Measurements from ENCODE around the gene MDFI.

The MDFI gene

DNA sequence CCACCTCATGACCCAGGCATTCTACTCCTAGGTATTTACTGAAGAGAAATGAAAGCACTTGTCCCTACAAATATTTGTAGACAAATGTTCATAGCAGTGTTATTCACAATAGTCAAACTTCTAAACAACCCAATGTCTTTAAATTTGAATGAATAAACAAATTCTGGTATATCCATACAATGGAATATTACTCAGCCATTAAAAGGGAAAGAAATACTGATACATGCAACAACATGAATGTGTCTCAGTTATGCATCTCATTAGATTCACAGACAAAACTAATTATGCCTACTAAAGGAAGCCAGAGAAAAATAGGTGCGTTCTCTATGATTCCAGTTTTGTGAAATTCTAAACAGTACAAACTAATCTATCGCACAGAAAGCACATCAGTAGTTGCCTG lies 30.7 kb downstream of the MDFI start:
- in situ Hi-C loops (cut with MboI; ENCODE audit: low sequenced_read_pairs) = no loop called here

DNA sequence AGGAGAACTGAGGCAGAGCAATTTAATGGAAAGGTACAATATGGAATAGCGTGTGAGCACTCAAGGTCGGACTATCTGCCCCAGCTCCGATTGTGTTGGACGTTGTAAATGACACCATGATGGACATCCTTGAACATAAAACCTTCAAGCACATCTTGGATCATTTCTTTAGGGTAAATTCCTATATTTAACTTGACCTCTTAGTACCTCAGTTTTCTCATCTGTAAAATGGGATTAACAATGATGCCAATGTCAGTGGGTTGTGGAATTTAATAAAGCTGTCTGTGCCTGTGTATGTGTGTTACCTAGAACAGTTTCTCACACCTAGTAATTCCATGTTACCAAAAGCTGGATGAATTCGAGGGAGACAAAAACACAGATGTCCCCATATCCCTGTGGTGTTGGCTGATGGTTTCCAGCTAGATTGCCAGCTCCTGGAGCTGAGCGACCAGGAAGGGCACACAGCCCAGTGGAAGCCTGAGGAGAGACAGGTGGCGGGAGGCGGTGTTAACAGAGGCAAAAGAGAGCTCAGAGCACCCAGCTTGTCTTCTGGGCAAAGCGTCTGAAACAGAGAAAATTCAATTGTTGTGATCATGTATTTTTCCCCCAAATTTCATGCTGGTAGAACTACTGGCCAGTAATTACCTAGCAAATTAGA lies 32.6 kb downstream of the MDFI start:
- in situ Hi-C loops (cut with MboI; ENCODE audit: low sequenced_read_pairs) = no loop called here

DNA sequence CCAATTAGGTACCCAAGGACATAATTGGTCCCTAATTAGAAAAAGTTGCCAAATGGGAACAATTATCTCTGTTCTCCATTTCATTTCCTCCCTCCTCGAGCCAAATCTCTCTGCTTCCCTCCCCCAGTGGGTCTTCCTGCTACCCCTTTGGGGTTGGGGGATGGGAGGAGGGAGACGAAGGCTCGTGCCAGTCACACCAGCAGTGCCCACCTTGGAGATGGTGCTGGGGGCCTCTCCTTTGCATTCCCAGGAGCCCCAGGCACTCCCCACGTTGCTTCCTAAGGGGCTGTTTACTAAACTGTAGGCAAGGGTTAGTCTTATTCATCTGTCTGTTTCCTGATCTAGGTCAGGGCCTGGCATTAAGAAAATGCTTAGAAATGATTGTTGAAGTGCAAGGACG lies 33.1 kb downstream of the MDFI start:
- in situ Hi-C loops (cut with MboI; ENCODE audit: low sequenced_read_pairs) = no loop called here

DNA sequence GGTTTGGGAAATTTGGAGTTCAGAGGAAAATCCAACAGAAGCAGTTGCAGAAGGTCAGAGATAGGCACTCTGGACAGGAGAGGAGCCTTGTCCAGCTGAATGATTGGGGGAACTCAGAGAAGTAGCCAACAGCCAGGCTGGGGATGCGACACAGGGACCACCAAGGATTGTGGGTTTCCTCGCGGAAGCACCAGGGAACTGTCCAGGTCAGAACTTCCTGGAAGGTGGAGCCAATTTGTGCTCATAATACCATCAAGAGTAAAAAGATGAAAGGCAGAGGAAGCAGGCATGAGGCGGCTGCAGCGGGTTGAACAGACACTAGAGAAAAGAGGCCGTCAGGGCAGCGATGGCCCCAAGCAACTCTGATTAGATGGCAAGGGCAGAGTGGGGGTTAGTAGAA lies 33.7 kb downstream of the MDFI start:
- in situ Hi-C loops (cut with MboI; ENCODE audit: low sequenced_read_pairs) = no loop called here

DNA sequence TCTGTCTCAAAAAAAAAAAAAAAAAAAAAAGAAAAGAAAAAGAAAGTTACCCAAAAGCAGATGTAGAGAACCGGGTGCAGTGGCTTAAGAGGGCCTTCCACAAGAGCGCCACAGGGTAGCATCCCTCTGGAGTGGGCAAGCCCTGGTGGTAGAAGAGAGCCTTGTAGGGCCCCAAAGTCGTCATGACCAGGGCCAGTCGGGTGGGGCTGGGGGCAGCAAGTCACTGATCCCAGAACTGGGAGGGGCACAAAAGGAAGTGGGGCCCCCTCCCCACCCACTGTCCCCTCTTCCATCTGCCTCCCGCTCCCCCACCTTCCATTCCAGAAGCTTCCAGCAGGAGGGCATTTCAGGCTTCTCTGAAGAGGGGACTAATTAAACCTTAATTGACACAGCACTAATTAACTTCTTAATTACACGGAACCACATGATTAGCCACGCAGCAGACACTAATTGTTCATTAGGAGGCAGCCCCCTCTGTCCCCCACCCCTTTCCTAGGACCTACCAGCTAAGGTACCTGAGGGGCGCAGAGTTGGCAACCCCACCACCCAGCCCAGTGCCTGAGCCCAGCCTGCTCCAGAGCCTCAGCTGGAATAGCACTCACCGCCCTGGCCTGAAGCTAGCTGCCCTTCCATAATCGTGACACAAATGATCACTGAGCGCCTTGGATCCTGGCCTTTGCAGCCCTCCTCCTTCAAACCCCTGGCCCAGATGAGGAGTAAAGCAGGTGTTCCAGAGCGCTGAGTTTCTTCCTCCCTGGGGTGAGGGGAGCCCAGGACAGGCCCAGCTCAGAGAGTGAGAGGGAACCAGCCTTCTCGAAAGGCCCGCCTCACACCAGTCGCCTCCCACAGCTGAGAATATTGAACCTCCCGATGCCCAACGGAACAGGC lies 34.8 kb downstream of the MDFI start:
- in situ Hi-C loops (cut with MboI; ENCODE audit: low sequenced_read_pairs) = no loop called here

DNA sequence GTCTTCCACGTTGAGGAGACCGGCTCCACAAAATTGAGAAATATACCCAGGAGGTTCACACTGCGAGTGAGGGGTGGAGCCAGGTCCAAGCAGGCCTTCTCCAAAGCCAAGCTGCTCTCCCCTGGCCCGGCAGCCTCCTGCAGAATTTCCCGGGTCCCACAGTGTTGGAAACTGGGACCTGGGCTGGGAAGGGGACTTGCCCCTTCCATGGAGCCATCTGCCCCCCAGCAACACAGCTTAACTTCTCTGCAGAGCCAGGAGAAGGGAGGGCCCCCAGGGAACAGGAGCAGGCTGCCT lies 35.4 kb downstream of the MDFI start:
- in situ Hi-C loops (cut with MboI; ENCODE audit: low sequenced_read_pairs) = no loop called here

DNA sequence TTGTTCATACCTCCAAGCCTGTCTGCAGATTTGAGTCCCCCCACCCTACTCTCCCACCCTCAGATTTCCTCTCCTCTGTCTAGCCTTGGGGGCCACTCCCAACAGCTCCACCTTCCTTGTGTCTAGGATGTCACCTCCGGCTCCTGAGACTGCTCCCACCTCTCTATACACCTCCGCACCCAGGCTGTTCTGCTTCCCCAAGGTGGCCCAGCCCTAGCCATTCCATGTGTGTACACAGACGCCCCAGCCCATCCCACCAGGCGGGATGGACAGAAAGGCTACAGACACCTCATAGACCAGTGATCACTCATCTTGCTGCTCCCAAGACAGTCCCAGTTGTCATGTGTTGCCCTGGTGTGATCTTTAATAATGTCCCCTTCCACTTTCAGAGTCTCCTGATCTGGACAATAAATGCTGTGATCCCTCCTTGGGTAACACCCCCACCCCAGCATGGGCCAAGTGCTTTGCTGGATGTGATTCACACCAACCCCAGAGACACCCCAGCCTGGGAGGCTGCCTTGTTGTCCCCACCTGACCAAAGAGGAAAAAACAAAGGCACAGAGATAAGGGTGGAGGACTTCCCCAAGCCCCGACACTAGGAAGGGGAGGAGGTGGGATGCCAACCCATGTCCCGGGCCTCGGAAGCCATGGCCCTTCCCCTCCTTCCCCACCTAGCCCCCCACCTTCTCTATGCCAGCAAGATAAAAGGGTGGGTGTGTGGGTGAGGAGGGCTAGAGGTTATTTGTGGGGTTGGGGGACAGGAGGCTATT lies 36.1 kb downstream of the MDFI start:
- in situ Hi-C loops (cut with MboI; ENCODE audit: low sequenced_read_pairs) = no loop called here

DNA sequence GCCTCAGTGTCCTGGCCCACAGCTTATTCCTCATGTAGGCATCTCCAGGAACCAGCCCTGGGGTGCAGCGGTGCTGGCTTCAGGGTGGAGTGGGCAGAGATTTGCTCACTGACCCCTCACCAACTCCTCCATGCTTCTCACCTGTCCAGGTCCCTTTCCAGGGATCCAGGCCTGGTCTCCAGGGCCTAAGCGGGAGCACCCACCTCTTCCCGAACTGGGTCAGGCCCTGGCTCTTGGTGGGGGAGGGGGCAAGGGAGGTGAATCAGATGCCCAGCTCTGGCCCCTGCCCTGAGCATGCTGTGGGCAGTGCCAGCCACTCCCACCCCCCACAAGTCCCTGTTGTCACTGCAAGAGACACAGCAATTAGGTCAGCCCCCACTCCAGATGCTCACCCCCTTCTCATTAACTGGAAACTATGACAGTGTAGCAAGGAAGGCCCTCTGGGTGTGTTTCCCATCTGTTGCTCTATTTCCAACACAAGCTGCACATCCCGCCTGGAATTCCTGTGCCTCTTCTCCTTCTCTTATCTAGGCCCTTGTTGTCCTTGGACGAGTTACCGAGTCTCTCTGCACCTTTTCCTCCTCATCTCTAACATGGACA lies 37.0 kb downstream of the MDFI start:
- in situ Hi-C loops (cut with MboI; ENCODE audit: low sequenced_read_pairs) = no loop called here

DNA sequence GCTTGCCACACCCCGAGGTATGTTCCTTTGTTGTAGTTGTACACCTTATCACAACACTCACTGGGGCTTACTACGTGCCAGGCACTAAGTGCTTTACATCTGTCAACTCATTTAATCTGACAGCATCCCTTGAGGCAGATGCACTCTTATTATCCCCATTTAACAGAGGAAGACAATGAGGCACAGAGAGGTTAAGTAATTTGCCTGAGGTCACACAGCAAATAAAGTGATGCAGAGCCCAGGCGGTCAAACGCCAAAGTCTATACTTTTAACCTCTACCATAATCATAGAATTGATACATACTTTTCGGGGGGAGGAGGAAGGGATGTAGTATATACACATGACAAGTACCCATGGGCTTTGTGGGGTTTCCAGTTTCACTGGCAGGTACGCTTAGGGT lies 37.7 kb downstream of the MDFI start:
- in situ Hi-C loops (cut with MboI; ENCODE audit: low sequenced_read_pairs) = no loop called here

DNA sequence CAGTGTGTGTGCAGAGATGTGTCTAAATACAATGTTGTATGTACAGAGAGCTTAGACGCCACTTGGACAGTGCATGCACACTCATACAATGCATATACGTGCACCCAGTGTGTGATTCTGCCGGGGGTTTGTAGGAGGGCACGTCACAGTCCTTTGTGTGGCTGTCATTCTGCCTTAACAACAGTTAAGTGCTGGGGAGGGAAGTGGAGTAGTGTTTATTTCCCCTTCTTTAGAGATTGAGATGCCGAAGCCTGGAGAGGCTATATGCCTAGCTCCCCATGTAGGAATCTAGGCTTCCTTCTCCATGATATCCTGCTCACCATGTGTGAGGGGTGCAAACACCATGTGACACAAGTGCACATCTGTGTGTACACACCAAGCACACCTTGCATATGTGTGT lies 38.2 kb downstream of the MDFI start:
- in situ Hi-C loops (cut with MboI; ENCODE audit: low sequenced_read_pairs) = no loop called here

DNA sequence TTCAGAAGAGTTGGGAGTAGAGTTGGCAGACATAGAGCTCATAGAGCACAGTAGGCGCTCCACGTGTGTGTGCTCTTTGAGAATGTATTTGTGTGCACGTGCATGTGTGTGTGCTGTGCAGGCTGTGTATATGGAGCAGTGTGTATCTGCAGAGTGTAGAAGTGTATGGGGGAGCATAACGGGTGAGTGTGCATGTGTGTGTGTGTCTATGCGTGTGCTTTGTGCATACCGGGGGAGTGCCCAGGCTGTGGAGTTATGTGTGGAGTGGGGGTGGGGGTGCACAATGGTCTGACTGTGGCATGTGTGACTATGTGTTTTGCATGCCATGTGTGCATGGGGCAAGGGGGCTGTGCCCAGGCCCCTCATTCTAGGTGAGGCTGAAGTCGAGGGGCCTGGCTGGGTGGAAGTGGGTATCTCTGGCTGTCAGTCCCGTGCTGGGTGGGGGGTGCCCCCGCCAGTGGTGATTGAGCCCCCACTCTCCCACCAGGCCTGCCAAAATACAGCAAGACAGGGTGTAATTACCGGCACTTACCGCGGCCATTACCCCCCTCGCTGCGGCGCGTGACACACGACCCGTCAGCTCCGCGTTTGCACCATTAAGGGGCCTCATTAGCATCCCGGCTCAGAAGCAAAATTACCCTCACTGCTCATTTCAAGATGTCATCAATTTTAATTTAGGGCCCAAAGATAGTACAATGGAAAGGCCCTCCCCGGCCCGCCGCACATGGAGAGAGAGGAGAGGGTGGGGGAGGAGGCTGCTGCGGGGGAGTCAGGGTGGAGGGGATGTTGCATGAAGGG lies 39.1 kb downstream of the MDFI start:
- in situ Hi-C loops (cut with MboI; ENCODE audit: low sequenced_read_pairs) = no loop called here

DNA sequence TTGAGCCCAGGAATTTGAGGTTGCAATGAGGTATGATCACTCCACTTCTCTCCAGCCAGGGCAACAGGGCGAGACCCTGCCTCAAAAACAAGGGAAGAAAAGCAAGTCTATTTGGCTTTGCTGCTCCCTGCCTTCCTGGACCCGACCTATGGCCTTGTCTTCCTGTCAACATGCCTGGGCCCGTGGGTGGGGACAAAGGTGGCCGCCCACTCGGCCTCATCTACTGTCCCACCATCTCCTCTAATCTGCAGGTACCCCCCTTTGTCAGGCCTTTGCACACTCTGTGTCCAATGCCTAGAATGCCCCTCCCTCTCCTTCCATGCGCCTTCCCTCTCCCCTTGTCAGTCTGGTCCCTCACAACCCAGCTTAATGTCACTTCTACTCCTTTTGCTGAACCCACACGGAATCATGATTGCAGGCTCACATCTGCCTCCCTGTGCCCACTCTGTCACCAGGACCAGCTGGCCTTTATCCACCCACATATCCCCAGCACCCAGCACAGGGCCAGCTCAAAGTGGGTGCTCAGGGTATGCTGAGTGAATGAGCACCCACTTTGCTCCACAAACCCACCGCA lies 40.3 kb downstream of the MDFI start:
- in situ Hi-C loops (cut with MboI; ENCODE audit: low sequenced_read_pairs) = no loop called here

DNA sequence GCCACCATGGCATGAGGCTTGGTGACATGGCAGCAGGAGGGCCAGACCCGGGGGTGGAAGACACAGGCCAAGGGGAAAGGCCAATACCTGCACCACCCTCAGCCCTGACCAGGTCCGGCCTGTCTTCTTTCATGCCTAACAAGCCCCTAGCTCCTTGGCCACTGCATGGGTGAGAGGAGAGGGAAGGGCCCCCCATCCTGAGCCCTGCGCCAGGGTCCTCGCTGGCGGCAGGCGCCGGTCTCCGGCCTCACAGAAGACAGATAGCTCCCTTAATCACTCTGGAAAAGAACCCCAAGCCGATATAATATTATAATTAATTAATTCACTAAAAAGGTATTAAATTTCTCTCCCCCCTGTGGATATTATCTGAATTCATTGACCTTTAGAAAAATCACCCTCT lies 41.4 kb downstream of the MDFI start:
- in situ Hi-C loops (cut with MboI; ENCODE audit: low sequenced_read_pairs) = loop anchor here (10.0 kb wide), 1 partner anchor 315 kb away; no protein-coding TSS in a partner anchor

DNA sequence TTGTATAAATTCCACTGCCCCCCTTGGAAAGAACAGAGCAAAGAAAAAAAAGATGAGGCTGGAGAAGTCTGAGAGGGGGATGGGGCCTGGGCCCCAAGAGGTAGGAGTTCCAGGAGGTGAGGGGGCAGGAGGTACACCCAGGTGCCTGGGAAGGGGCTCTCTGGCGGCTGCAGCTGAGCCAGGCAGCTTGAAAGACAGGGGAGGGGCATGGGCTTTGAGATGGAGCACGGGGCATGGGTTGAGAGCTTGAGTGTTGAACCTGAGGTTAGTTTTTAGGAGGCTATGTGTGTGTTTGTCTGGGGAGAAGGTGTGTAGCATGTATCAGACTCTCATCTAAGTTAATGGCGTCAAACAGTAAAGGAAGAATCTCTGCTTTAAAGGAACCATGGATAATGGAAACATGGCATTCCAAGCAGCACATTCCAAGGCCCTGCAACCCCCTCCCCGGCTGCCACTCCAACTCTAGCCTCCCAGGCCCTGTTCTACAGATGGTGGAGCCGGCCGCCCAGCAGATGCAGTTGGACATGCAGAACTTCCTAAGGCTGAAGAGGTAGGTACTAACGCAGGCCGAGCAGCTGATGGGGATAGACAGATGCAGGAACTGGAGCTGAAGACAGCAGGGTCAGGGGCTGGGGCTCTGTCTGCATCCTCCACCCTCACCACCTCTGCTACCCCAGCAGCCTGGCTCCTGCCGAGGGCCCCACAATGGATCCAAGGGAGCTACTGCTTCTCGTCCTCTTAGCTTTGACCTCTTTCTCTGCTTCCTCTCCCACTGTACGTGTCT lies 42.1 kb downstream of the MDFI start:
- in situ Hi-C loops (cut with MboI; ENCODE audit: low sequenced_read_pairs) = loop anchor here (10.0 kb wide), 1 partner anchor 316 kb away; no protein-coding TSS in a partner anchor

DNA sequence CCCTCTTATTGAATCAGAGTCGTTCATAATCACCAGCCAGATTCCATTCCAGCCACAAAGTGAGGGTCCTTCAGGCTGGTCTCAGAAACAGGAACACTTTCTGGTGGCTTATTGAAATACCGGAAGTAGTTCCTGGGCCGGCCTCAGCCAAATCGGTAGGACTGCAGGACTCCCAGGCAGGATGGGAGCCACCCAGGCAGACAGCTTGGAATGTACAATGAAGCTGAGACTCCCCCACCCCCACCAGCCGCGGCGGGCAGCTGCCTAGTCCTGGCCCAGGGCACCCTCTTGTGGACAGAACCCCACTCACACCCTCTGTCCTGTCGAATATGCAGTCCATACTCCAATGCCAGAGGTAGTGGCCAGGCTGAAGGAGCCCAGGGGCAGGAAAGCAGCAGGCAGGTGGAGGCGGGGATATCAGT lies 43.8 kb downstream of the MDFI start:
- in situ Hi-C loops (cut with MboI; ENCODE audit: low sequenced_read_pairs) = loop anchor here (10.0 kb wide), 1 partner anchor 317 kb away; no protein-coding TSS in a partner anchor

DNA sequence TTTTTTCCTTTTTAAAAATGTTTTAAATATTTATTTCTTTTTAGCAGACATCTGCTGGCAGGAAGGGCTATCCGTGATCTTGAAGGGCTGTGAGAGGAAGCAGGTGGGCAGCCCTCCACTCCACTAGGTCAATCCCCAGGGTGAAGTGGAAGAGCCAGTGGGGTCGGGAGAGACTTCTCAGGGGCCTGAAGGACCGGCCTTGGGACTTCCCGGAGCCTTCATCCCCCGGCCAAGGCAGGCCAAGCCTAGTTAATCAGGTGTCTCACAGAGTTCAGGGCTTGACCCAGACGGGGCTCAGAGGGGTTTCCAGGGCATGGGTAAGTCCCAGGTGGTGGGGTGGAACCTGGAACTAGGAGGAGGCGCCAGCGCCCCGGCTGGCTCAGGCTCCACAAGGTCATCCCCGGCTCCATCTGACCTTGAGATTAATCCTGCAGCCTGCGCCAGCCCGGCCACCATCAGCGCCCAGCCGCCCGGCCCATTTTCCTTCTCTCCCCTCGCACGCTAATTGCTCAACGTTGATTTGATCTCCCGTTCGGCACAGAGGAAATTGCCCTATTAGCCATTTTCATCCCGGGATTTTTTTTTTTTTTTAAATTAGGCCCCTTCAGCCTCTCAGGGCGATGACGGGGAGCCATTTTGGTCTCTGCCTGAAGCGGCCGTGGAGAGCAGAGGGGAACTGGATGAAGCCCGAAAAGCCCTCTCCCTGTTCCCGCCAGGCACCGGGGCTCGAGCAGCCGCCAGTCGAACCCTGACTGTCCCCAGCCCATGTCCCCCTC lies 44.4 kb downstream of the MDFI start:
- in situ Hi-C loops (cut with MboI; ENCODE audit: low sequenced_read_pairs) = loop anchor here (10.0 kb wide), 1 partner anchor 318 kb away; no protein-coding TSS in a partner anchor

DNA sequence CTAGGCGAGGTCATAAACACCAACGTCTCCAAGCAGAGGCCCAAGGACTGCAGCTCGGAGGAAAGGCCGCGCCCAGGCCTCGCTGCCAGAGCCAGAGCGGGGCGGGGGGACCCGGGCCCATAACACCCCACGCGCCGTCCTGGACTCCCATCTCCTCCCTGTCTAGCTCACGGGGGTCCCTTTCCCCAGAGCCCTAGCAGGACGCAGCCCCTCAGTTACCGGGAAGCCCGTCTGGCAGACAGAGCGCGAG lies 44.9 kb downstream of the MDFI start:
- in situ Hi-C loops (cut with MboI; ENCODE audit: low sequenced_read_pairs) = loop anchor here (10.0 kb wide), 1 partner anchor 318 kb away; no protein-coding TSS in a partner anchor

DNA sequence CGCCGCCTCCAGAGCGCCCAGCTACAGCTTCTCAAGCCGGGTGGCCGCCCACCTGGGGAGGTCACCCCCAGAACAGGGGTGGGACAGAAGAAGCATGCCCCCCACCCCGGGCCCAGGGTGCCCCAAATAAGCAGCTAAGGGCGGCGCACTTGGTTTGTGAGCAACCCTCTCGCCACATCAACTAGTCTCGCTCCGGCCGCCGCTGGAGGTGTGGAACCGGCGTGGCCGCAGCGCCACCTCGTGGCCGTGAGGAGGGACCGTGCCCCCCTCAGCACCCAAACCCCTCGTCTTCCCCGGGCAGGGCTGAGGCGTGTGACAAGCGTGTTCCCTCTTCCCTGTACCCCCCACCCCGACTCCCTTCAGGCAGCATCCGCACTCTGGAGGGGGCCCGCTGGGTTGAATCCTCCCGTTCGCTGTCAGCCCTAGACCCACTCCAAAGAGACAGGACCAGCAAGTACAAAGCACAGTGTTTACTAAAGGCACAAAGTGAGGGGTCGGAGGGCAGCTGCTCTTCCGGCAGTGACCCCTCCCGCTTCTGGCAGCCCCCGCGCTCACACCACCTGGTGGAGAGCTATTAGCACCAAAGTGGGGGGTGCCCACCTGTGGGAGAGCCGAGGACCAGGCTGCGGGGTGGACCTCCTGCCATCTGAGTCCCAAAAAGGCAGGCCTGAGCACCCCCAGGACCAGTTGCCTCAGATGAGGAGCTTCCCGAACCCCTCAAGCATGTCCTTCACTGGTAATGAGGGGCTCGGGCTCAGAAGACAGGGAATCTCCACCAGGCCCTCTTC lies 45.4 kb downstream of the MDFI start:
- in situ Hi-C loops (cut with MboI; ENCODE audit: low sequenced_read_pairs) = loop anchor here (10.0 kb wide), 1 partner anchor 319 kb away; no protein-coding TSS in a partner anchor
